HCT116 (cell line): Measurements from ENCODE around the gene GMDS. TPM values are rescaled to one million over a fixed set of nuclear protein-coding genes. Genes with fewer than 3 reads are reported as not detected.

ENCODE experiments used
- ATAC-seq: fragments of 200-7000 bp; cut with Tn5 transposase; 2 replicates; pipeline ENCODE4 v1.9.1; 2020; ENCODE audit warnings: mild to moderate bottlenecking, moderate library complexity
- BruUV-seq: library from RNA; stranded (reverse); fragments of 400-500 nt; replicated peaks from 2 replicates; lab custom pipeline; 2021; lab: Mats Ljungman, UMichigan
- CTCF ChIA-PET: fragments of 300-600 bp; sonication (Branson Sonifier 250); formaldehyde crosslinking; loops from one replicate; lab custom pipeline; 2021; ENCODE audit warnings: antibody characterized with exemption; lab: Charles Lee
- POLR2A ChIA-PET: fragments of 300-600, 350-600 bp; sonication (Branson Sonifier 250); formaldehyde crosslinking; loops from one replicate; lab custom pipeline; 2021; ENCODE audit warnings: antibody characterized with exemption; lab: Charles Lee
- RAD21 ChIA-PET, 2 experiments: fragments of 300-600 bp; sonication (Branson Sonifier 250); formaldehyde crosslinking; loops; one replicate each; lab custom pipeline; 2023; ENCODE audit warnings: low total read pairs in 2 of 2; ENCODE audit not compliant: uncharacterized antibody in 2 of 2, unreplicated experiment in 2 of 2, low non-redundant PET in 1 of 2; lab: Charles Lee
- DNase-seq: peaks from one replicate; pipeline ENCODE4 v3.0.0-alpha.2; 2010; ENCODE audit warnings: low read depth, low spot score
- H2AFZ ChIP-seq: fragments of 200-600 bp; shearing (Covaris generic), sonication (generic); 2 replicates; pipeline ENCODE4 v1.6.1; 2017; ENCODE audit warnings: low read depth, mixed run types, mixed read lengths, antibody characterized with exemption, low read length; ENCODE audit not compliant: poor library complexity, severe bottlenecking
- H3K27ac ChIP-seq: 2 replicates; pipeline ENCODE4 v1.5.1; 2012; ENCODE audit warnings: low read depth, low read length
- H3K27me3 ChIP-seq: fragments of 200-600 bp; sonication (generic); 2 replicates; pipeline ENCODE4 v1.6.1; 2016; ENCODE audit warnings: mixed run types, low read length, mixed read lengths; ENCODE audit not compliant: insufficient read depth
- H3K36me3 ChIP-seq, 2 experiments: fragments of 200-500 bp in 1 of 2; fragments of 200-600 bp in 1 of 2; sonication (Bioruptor generic) in 1 of 2; sonication (generic) in 1 of 2; 2 replicates each; pipeline versions ENCODE4 v1.5.1 to v1.6.1; 2014 to 2016; ENCODE audit warnings: low read length in 2 of 2, inconsistent platforms in 1 of 2, mixed read lengths in 1 of 2, mixed run types in 1 of 2; ENCODE audit not compliant: insufficient read depth in 2 of 2, control insufficient read depth in 1 of 2
- H3K4me1 ChIP-seq, 2 experiments: fragments of 200-600 bp in 1 of 2; sonication (generic) in 1 of 2; 2 replicates each; pipeline versions ENCODE4 v1.5.1 to v1.6.1; 2012 to 2017; ENCODE audit warnings: low read length in 2 of 2, inconsistent platforms in 1 of 2, mild to moderate bottlenecking in 1 of 2, mixed read lengths in 1 of 2, mixed run types in 1 of 2, moderate library complexity in 1 of 2; ENCODE audit not compliant: insufficient read depth in 2 of 2, control insufficient read depth in 1 of 2
- H3K4me2 ChIP-seq: fragments of 200-600 bp; sonication (generic); 2 replicates; pipeline ENCODE4 v1.6.1; 2017; ENCODE audit warnings: mixed run types, low read length, mixed read lengths
- H3K4me3 ChIP-seq, 2 experiments: fragments of 200-600 bp in 1 of 2; sonication (generic) in 1 of 2; replicated peaks in 1 of 2; 2 replicates each; pipeline ENCODE4 v1.5.1; 2011 to 2016; ENCODE audit warnings: low read length in 2 of 2, control low read depth in 1 of 2, low read depth in 1 of 2, mild to moderate bottlenecking in 1 of 2, mixed read lengths in 1 of 2, mixed run types in 1 of 2
- H3K79me2 ChIP-seq: fragments of 200-600 bp; sonication (generic); 2 replicates; pipeline ENCODE4 v1.6.1; 2017; ENCODE audit warnings: mild to moderate bottlenecking, mixed run types, low read length, moderate library complexity, mixed read lengths; ENCODE audit not compliant: insufficient read depth
- H3K9ac ChIP-seq: fragments of 200-600 bp; sonication (generic); 2 replicates; pipeline ENCODE4 v1.6.1; 2016; ENCODE audit warnings: low read length, mixed read lengths
- H3K9me2 ChIP-seq: fragments of 200-600 bp; sonication (generic), shearing (Covaris generic); 2 replicates; pipeline ENCODE4 v1.6.1; 2017; ENCODE audit warnings: mixed run types, mild to moderate bottlenecking, moderate library complexity; ENCODE audit not compliant: insufficient read depth
- H3K9me3 ChIP-seq, 2 experiments: fragments of 200-500 bp in 1 of 2; fragments of 200-600 bp in 1 of 2; sonication (Bioruptor generic) in 1 of 2; sonication (generic) in 1 of 2; 2 replicates each; pipeline ENCODE4 v1.6.1; 2014 to 2017; ENCODE audit warnings: low read length in 2 of 2, mixed read lengths in 2 of 2, inconsistent platforms in 1 of 2, low read depth in 1 of 2, mild to moderate bottlenecking in 1 of 2, mixed run types in 1 of 2, moderate library complexity in 1 of 2; ENCODE audit not compliant: control insufficient read depth in 1 of 2, insufficient read depth in 1 of 2
- H4K20me1 ChIP-seq: fragments of 200-600 bp; sonication (generic), shearing (Covaris generic); 2 replicates; pipeline ENCODE4 v1.6.1; 2017; ENCODE audit warnings: mixed run types, mild to moderate bottlenecking, moderate library complexity; ENCODE audit not compliant: insufficient read depth
- ATF3 ChIP-seq: IDR thresholded peaks from 2 replicates; pipeline ENCODE4 v1.6.1; 2012
- CBX3 ChIP-seq: IDR thresholded peaks from 2 replicates; pipeline ENCODE4 v1.6.1; 2012; ENCODE audit warnings: low read depth
- CTCF ChIP-seq, 3 experiments: fragments of 200-600 bp in 1 of 3; sonication (generic) in 1 of 3; IDR thresholded peaks in 2 of 3; conservative IDR thresholded peaks in 1 of 3; 2 replicates each; pipeline ENCODE4 v1.5.1; 2012 to 2017; ENCODE audit warnings: low read depth in 2 of 3, low read length in 2 of 3, antibody characterized with exemption in 1 of 3, borderline replicate concordance in 1 of 3, control low read depth in 1 of 3, mild to moderate bottlenecking in 1 of 3, mixed read lengths in 1 of 3, mixed run types in 1 of 3, moderate library complexity in 1 of 3; ENCODE audit not compliant: insufficient read depth in 1 of 3
- EGR1 ChIP-seq: IDR thresholded peaks from 2 replicates; pipeline ENCODE4 v1.6.1; 2012; ENCODE audit warnings: low read depth
- ELF1 ChIP-seq: IDR thresholded peaks from 2 replicates; pipeline ENCODE4 v1.6.1; 2012; ENCODE audit warnings: low read depth, borderline replicate concordance
- FOSL1 ChIP-seq: IDR thresholded peaks from 2 replicates; pipeline ENCODE4 v1.6.1; 2012; ENCODE audit warnings: low read depth
- JUND ChIP-seq: IDR thresholded peaks from 2 replicates; pipeline ENCODE4 v1.6.1; 2012
- MAX ChIP-seq: IDR thresholded peaks from 2 replicates; pipeline ENCODE4 v1.6.1; 2012
- POLR2AphosphoS5 ChIP-seq: IDR thresholded peaks from 2 replicates; pipeline ENCODE4 v1.6.1; 2011; ENCODE audit warnings: mild to moderate bottlenecking, low read depth, low read length, moderate library complexity
- REST ChIP-seq: IDR thresholded peaks from 2 replicates; pipeline ENCODE4 v1.6.1; 2012; ENCODE audit warnings: low read depth
- ZFX ChIP-seq: fragments of 450-650 bp; IDR thresholded peaks from 2 replicates; pipeline ENCODE4 v1.6.1; 2017
- ZNF274 ChIP-seq: fragments of 200-500 bp; sonication (Bioruptor generic); IDR thresholded peaks from 2 replicates; pipeline ENCODE4 v1.6.1; 2014; ENCODE audit warnings: mild to moderate bottlenecking, low read depth, low read length, inconsistent platforms
- intact Hi-C: fragments of 100-400 bp; cut with micrococcal nuclease; formaldehyde crosslinking; loops from 2 replicates; pipeline ENCODE4 v1.10.0; 2022
- total RNA-seq: library from RNA; stranded (reverse); gene quantifications from one replicate; pipeline ENCODE4 v1.2.1, GENCODE V29; 2021; ENCODE audit not compliant: unreplicated experiment

GMDS gene
- total RNA-seq, 1 experiment from 2014 or later = 34.4 TPM

- no peaks in the 10 kb centered on the region; the same call in 1 of the 2 replicates for H3K79me2 ChIP-seq
- no peak overlapping the region for H2AFZ ChIP-seq
- RAD21 ChIA-PET = no interaction called here
- H3K4me3 ChIP-seq = no peak overlapping the region
- BruUV-seq = no TSS peak
- H3K9me3 ChIP-seq = no peaks in the 10 kb centered on the region
- TF ChIP-seq MAX = no peak
- no peak for TF ChIP-seq ZFX
- no peak for TF ChIP-seq POLR2AphosphoS5
- no peaks in the 10 kb centered on the region for H3K27me3 ChIP-seq
- POLR2A ChIA-PET = interaction anchor here (0.6 kb wide), 1 partner anchor 188 kb away, joined by 3 read pairs; no protein-coding TSS in a partner anchor
- H3K9ac ChIP-seq = no peak overlapping the region
- no peaks in the 10 kb centered on the region for H3K36me3 ChIP-seq
- CTCF ChIA-PET = no interaction called here
- H3K9me2 ChIP-seq = no peaks in the 10 kb centered on the region
- intact Hi-C loops = no loop called here
- ATAC-seq (no peak), DNase-seq (no peak)
- H3K27ac ChIP-seq = no peak overlapping the region
- no peak overlapping the region for H3K4me2 ChIP-seq
- H4K20me1 ChIP-seq = no peaks in the 10 kb centered on the region
- peaks cover 0 to 2% of the 10 kb centered on the region in 2 experiments; a peak in 1 of 4 replicates for H3K4me1 ChIP-seq
These were observed 54.0 kb downstream of the GMDS start for GRCh38 chr6:2191390-2191740.

- H3K27me3 ChIP-seq = no peaks in the 10 kb centered on the region
- H3K79me2 ChIP-seq = no peaks in the 10 kb centered on the region; the same call in 1 of the 2 replicates
- H3K9ac ChIP-seq = no peak overlapping the region
- H3K36me3 ChIP-seq = no peaks in the 10 kb centered on the region
- no peak overlapping the region for H2AFZ ChIP-seq
- BruUV-seq = no TSS peak
- H4K20me1 ChIP-seq = no peaks in the 10 kb centered on the region
- H3K4me1 ChIP-seq = no peaks in the 10 kb centered on the region
- no peak overlapping the region for H3K27ac ChIP-seq
- no peak overlapping the region for H3K4me3 ChIP-seq
- no peaks in the 10 kb centered on the region for H3K9me2 ChIP-seq
- DNase-seq (no peak), ATAC-seq (no peak)
- ChIA-PET POLR2A (interaction anchor here (0.6 kb wide), 1 partner anchor 189 kb away, joined by 3 read pairs; no protein-coding TSS in a partner anchor), RAD21 (no interaction called here), CTCF (no interaction called here)
- intact Hi-C loops = no loop called here
- H3K9me3 ChIP-seq = no peaks in the 10 kb centered on the region
- H3K4me2 ChIP-seq = no peak overlapping the region
- TF ChIP-seq ZNF274 (no peak), CTCF (IDR thresholded peaks at IDR 0.05 in 2 of 3, conservative IDR thresholded peaks at IDR 0.05 in 1 of 3; ENCODE audit: borderline replicate concordance in 1 of 3, insufficient read depth in 1 of 3, low read depth in 2 of 3, low read length in 2 of 3) (no peak), EGR1 (no peak), REST (no peak), ELF1 (no peak), CBX3 (no peak), ATF3 (no peak), FOSL1 (no peak), JUND (no peak)
These were observed 54.6 kb downstream of the GMDS start for GRCh38 chr6:2190661-2191389.
